ENCODE measurements around the gene SEC24B.
"Not testable (repeated sequence)": the region's sequence is repeated elsewhere in the genome, so short reads cannot be mapped to it uniquely, and the experiment has no call there.

SEC24B gene

GRCh38 chr4:109432696-109433095, 919 bp upstream of the SEC24B start:
- DNase-seq (ENCODE audit: low read depth): no peak

- no peak for DNase-seq (ENCODE audit: low read depth)
Observed at GRCh38 chr4:109434007-109434971, 674 bp downstream of the SEC24B start.

- DNase-seq (ENCODE audit: low read depth): no peak
Observed at GRCh38 chr4:109435635-109436034, 2.0 kb downstream of the SEC24B start.

GRCh38 chr4:109436504-109436903, 2.9 kb downstream of the SEC24B start:
- no peak for DNase-seq (ENCODE audit: low read depth)

GRCh38 chr4:109440948-109441347, 7.3 kb downstream of the SEC24B start:
- no peak for DNase-seq (ENCODE audit: low read depth)

- DNase-seq (ENCODE audit: low read depth): no peak
Observed at GRCh38 chr4:109441862-109442458, 8.3 kb downstream of the SEC24B start.

- DNase-seq (ENCODE audit: low read depth): no peak
Observed at GRCh38 chr4:109444182-109444844, 10.7 kb downstream of the SEC24B start.

DNA sequence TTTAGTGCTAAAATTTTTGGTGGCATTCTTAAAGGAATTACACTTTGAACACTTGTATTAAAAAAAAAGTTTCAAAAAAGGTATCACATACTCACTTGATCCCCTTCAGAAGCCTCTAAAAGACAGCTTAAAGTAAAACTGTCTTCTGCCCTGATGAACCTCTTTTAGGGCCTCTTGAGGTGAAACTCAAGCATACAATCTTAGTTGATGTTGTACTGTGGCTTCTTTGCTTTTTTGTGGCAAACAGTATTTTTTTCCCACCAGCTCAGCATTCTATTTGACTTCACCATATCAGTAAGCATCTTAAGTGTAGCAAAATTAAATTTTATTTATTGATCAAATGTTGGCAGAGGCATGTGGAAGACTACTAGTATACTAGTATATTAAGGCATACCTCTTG, 13.7 kb downstream of the SEC24B start:
- DNase-seq (ENCODE audit: low read depth): no peak

- no peak for DNase-seq (ENCODE audit: low read depth)
Observed at GRCh38 chr4:109451544-109452273, 18.1 kb downstream of the SEC24B start.

DNA sequence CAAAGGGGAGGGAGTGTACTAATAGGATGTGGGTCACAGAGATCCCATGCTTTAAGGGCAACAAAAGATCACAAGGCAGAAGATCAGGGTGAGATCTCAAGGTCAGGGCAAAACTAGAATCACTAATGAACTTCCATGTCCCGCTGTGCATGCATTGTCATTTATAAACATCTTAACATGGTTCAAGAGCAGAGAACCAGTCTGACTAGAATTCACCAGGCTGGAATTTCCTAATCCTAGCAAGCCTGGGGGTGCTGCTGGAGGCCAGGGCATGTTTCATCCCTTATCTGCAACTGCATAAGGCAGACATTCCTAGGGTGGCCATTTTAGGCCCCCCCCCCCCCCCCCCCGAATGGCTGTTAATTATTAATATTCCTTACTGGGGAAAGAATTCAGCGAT, 19.5 kb downstream of the SEC24B start:
- not testable (repeated sequence) for DNase-seq (ENCODE audit: low read depth)

DNA sequence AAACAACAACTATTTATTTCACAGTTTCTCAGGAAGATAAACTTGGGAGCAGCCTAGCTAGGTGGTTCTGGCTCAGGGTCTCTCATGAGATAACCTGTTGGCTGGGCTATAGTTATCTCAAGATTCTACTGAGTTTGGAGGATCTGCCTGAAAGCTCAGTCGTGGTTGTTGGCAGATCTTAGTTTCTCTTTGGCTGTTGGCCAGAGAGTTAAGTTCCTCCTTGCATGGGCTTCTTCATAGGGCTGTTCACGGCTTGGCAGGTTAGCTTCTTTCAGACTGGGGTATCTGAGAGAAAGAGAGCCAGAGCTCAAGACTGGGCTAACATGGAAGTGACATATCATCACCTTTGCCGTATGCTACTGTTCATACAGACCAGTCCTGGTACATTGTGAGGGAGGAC, 28.7 kb downstream of the SEC24B start:
- no peak for DNase-seq (ENCODE audit: low read depth)

DNA sequence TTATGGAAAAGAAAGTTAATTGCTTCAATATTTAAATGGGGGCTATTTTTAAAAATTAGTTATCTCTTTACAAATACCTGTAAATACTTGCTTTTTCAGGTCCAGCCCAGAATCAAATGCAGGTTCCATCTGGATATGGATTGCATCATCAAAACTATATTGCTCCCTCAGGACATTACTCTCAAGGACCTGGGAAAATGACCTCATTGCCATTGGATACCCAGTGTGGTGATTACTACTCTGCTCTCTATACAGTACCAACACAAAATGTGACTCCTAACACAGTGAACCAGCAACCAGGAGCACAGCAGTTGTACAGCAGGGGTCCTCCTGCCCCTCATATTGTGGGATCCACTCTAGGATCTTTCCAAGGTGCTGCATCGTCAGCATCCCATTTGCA, 29.2 kb downstream of the SEC24B start:
- DNase-seq (ENCODE audit: low read depth): no peak

GRCh38 chr4:109465069-109465468, 31.5 kb downstream of the SEC24B start:
- DNase-seq (ENCODE audit: low read depth): no peak

DNA sequence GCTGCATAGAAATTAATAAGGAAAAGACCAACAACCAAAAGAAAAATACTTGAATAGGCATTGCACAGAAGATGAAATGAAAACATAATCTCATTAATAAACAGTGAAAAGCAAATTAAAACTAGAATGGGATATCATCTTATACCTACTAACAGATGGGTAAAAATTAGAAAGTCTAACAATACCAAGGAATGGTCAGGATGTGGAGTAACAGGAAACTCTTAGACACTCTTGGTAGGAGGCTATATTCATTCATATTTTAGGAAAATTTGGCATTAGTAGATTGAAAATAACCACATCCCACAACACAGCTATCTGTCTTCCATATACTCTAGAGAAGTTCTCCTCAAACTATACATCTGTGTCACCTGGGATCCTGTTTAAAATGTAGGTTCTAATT, 36.3 kb downstream of the SEC24B start:
- DNase-seq (ENCODE audit: low read depth): no peak

DNA sequence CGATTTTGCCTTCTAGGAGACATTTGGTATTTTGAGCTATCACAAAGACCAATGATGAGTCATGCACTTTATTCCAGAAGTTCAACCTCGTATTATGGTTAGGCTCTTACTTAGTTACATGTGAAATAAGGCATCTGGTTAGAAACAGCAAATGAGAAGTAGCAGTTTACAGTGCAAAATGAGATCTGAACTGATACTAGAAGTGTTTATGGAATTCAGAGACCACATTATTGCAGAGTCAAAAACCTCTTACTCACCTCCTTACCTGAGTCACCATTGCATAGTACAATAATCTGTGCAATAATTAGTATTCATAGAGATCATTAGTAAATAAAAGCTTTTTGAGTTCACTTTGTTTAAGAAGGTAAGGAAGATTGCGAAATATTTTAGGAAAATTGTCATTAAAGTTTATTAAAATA, 38.7 kb downstream of the SEC24B start:
- DNase-seq (ENCODE audit: low read depth): no peak

DNA sequence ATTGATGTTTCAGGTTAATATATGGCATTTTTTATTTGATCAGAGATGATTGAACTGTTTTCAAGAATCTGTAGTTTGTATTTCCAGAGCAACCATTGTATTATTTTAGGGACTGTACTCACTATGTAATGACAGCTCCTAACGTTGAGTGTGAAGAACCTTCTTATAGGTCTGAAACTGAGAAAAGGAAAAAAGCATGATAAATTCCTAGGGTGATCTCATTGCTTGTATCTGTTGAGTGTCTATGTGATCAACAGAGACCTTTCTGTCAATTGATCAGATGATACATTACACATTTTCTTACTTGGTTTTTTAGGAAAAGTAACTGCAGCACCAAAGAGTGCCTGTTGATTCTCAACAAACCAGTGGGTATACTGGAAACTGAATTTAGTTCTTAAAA, 40.2 kb downstream of the SEC24B start:
- DNase-seq (ENCODE audit: low read depth): no peak

DNA sequence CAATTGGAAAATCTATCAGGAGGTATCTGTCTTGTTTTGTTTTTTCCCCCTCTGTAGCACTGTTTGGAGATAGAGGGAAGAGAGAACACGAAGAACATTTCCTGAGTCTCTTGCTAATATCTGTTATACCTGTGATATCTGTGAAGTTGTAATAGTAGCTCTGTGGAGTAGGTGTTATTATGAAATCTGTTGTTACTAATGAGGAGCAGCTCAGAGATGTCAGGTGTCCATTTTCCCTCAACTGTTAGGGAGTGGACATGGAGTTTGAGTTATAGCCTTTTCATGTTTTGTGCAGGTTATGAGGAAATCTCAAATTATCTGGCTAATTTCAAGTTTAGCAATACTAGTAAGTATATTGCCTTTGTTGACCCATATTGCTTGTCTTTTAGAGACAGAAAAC, 52.4 kb downstream of the SEC24B start:
- no peak for DNase-seq (ENCODE audit: low read depth)

DNA sequence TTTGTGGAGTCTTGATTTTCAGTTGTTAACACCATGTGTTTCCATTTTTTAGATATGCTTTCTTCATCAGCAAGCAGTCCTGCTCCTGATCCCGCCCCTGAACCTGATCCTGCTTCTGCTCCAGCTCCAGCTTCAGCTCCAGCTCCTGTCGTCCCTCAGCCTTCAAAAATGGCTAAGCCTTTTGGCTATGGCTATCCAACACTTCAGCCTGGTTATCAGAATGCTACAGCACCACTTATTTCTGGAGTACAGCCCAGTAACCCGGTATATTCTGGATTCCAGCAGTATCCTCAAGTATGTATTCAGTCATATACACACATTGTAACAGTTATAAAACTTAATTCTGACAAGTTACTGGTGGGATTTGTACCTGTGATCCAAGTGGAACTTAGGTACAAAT, 60.9 kb downstream of the SEC24B start:
- no peak for DNase-seq (ENCODE audit: low read depth)

DNA sequence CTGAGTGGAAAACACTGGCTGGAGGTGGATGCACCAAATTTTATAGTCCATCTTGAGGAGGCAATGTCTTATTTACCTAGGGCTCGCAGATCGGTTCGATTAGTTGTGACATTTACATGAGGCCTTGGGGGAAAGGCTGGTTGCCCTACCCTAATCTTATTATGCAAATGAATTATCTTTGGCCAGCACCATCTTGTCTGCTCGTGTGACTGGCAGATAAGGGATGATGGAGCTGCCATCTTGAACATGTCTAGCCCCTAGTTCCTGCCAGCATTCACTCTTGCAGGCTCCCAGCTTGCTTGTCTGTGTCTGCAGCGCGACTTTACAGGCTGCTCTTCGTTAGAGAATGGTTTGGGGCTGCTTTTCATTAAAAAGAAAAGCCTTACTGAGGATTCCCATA, 61.9 kb downstream of the SEC24B start:
- DNase-seq (ENCODE audit: low read depth): no peak

DNA sequence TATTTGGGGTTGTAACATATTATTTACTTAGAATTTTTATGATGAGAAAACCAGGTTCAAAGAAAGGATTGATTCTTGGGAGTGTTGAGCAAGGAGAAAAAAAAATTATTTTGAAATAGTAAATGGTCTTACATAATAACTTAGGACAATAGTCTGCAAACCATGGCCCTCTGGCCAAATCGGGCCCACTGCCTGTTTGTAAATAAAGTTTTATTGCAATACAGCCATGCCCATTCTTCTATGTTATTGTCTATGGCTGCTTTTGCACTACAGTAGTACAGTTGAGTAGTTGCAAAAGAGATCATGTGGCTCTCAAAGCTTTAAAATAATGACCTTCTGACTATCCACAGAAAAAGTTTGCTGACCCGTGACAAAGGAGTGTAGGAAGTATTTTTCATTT, 63.3 kb downstream of the SEC24B start:
- DNase-seq (ENCODE audit: low read depth): no peak

GRCh38 chr4:109497511-109497910, 63.9 kb downstream of the SEC24B start:
- DNase-seq (ENCODE audit: low read depth): no peak

DNA sequence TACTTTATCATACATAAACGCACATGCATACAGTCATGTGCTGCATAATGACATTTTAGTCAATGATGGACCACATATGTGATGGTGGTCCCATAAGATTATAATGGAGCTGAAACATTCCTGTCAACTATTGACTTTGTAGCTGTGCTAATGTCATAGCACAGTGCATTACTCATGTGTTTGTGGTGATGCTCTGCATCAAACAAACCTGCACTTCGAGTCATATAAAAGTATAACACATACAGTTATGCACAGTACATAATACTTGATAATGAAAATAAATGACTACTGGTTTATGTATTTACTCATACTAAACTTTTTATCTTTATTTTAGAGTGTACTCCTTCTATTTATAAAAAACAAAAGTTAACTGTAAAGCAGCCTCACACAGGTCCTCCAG, 65.9 kb downstream of the SEC24B start:
- no peak for DNase-seq (ENCODE audit: low read depth)

Data from stimulated activated CD8-positive, alpha-beta memory T cell treated with anti-CD3 and anti-CD28 coated beads, Interleukin-4, amount 100 ng/mL, for 24 hours (primary cell).